ENCODE measurements around the gene GCLC. TPM values are rescaled to one million over a fixed set of nuclear protein-coding genes. Genes with fewer than 3 reads are reported as not detected.
A peak's percentile ranks its signal among the peaks of the same experiment; 100 is the strongest.

GCLC gene
- total and polyA plus RNA-seq, 9 of the 15 experiments (the other 6 are each of a cell fraction or from before 2014, with no cell fraction given) = 3.9 to 20.0 (median 9.4) TPM

GRCh38 chr6:53547811-53548496 lies 3.1 kb upstream of the GCLC start (continued):
- no peak for TF ChIP-seq ZKSCAN8 (CRISPR knock-in tag; IDR thresholded peaks at IDR 0.05)
- TF ChIP-seq SRSF7 (optimal IDR thresholded peaks at IDR 0.05; ENCODE audit: low read depth, low read length) = no peak
- TF ChIP-seq ZNF347 (CRISPR knock-in tag; IDR thresholded peaks at IDR 0.05; ENCODE audit: low read depth) = no peak
- peak in 1 of 3 experiments; percentile 74 for TF ChIP-seq YY1 (IDR thresholded peaks at IDR 0.05; ENCODE audit: borderline replicate concordance in 1 of 3, control insufficient read depth in 1 of 3, extremely low read depth in 1 of 3, insufficient read depth in 3 of 3, insufficient read length in 1 of 3, insufficient replicate concordance in 2 of 3, low read depth in 1 of 3, low read length in 2 of 3)
- no peak for TF ChIP-seq SMARCE1 (IDR thresholded peaks at IDR 0.05)
- TF ChIP-seq ZNF398 (CRISPR knock-in tag; IDR thresholded peaks at IDR 0.05) = no peak
- no peak for TF ChIP-seq RBM34 (IDR thresholded peaks at IDR 0.05; ENCODE audit: borderline replicate concordance, insufficient read depth, low read length)
- TF ChIP-seq ZNF830 (CRISPR knock-in tag; IDR thresholded peaks at IDR 0.05) = no peak
- TF ChIP-seq PCBP2 (IDR thresholded peaks at IDR 0.05; ENCODE audit: low read depth, low read length, poor library complexity, severe bottlenecking) = no peak
- no peak for TF ChIP-seq ZNF133 (CRISPR knock-in tag; IDR thresholded peaks at IDR 0.05)
- no peak for TF ChIP-seq GTF3C2 (IDR thresholded peaks at IDR 0.05; ENCODE audit: borderline replicate concordance, extremely low read depth, insufficient read length)
- TF ChIP-seq THRA (IDR thresholded peaks at IDR 0.05) = no peak
- TF ChIP-seq, protein P1, sequence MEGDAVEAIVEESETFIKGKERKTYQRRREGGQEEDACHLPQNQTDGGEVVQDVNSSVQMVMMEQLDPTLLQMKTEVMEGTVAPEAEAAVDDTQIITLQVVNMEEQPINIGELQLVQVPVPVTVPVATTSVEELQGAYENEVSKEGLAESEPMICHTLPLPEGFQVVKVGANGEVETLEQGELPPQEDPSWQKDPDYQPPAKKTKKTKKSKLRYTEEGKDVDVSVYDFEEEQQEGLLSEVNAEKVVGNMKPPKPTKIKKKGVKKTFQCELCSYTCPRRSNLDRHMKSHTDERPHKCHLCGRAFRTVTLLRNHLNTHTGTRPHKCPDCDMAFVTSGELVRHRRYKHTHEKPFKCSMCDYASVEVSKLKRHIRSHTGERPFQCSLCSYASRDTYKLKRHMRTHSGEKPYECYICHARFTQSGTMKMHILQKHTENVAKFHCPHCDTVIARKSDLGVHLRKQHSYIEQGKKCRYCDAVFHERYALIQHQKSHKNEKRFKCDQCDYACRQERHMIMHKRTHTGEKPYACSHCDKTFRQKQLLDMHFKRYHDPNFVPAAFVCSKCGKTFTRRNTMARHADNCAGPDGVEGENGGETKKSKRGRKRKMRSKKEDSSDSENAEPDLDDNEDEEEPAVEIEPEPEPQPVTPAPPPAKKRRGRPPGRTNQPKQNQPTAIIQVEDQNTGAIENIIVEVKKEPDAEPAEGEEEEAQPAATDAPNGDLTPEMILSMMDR (IDR thresholded peaks at IDR 0.05 in 2 of 3, conservative IDR thresholded peaks at IDR 0.05 in 1 of 3; ENCODE audit: insufficient read depth in 2 of 3, low read depth in 1 of 3, low read length in 3 of 3) = peak in 2 of 3 experiments; percentile 18 to 31; a peak in 3 of 6 replicates
- TF ChIP-seq, protein P2, sequence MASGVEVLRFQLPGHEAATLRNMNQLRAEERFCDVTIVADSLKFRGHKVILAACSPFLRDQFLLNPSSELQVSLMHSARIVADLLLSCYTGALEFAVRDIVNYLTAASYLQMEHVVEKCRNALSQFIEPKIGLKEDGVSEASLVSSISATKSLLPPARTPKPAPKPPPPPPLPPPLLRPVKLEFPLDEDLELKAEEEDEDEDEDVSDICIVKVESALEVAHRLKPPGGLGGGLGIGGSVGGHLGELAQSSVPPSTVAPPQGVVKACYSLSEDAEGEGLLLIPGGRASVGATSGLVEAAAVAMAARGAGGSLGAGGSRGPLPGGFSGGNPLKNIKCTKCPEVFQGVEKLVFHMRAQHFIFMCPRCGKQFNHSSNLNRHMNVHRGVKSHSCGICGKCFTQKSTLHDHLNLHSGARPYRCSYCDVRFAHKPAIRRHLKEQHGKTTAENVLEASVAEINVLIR (CRISPR knock-in tag; IDR thresholded peaks at IDR 0.05) = peak; percentile 52; the same call in 1 of the 2 replicates
- TF ChIP-seq ZBED1 (IDR thresholded peaks at IDR 0.05) = peak; percentile 95

Data from K562 (cell line).